PC-3 (cell line): ENCODE results near the gene MPO.

Source experiments
- CTCF ChIP-seq: fragments of 300-600 bp; sonication (generic); conservative IDR thresholded peaks from 2 replicates; pipeline ENCODE4 v1.5.1; 2017; ENCODE audit warnings: antibody characterized with exemption, low read depth, mild to moderate bottlenecking, low read length
- EZH2 ChIP-seq: fragments of 300-600 bp; sonication (generic); IDR thresholded peaks from one replicate; pipeline ENCODE4 v1.6.1; 2017; ENCODE audit warnings: antibody characterized with exemption, mild to moderate bottlenecking, low read length; ENCODE audit not compliant: unreplicated experiment
- EZH2phosphoT487 ChIP-seq: fragments of 300-600 bp; sonication (generic); IDR thresholded peaks from 2 replicates; pipeline ENCODE4 v1.6.1; 2018; ENCODE audit warnings: mild to moderate bottlenecking, antibody characterized with exemption, low read length, borderline replicate concordance

GRCh38 chr17:58265271-58265670 lies 15.5 kb downstream of the MPO start:
- no peak for TF ChIP-seq CTCF
- no peak for TF ChIP-seq EZH2phosphoT487
- TF ChIP-seq EZH2, result no peak
